Occipital lobe (tissue), 2 donors: ENCODE measurements around the gene HNRNPC. TPM values are rescaled to one million over a fixed set of nuclear protein-coding genes. Genes with fewer than 3 reads are reported as not detected.
"Not testable (repeated sequence)": the region's sequence is repeated elsewhere in the genome, so short reads cannot be mapped to it uniquely, and the experiment has no call there.

ENCODE experiments used
- DNase-seq: peaks from one replicate; lab custom pipeline; 2025; lab: John Stamatoyannopoulos, UW
- total RNA-seq: library from RNA; depleted of rRNA; stranded (reverse); fragments of >200 nt; gene quantifications from one replicate; pipeline ENCODE4 v1.2.3, GENCODE V29; 2014

HNRNPC gene
- total RNA-seq, 1 donor from 2014 or later = 531 TPM

- no peak for DNase-seq
These were observed 23.4 kb downstream of the HNRNPC start for GRCh38 chr14:21245813-21246212.

GRCh38 chr14:21244544-21244943, 24.7 kb downstream of the HNRNPC start:
- no peak for DNase-seq

- DNase-seq = no peak
These were observed 27.9 kb downstream of the HNRNPC start for GRCh38 chr14:21241218-21241819.

GRCh38 chr14:21240417-21240816, 28.8 kb downstream of the HNRNPC start:
- no peak for DNase-seq

- DNase-seq = no peak
These were observed 30.3 kb downstream of the HNRNPC start for GRCh38 chr14:21238823-21239518.

GRCh38 chr14:21236948-21237797, 32.1 kb downstream of the HNRNPC start:
- no peak for DNase-seq

- DNase-seq = no peak
These were observed 35.1 kb downstream of the HNRNPC start for GRCh38 chr14:21234112-21234511.

GRCh38 chr14:21233457-21234076, 35.7 kb downstream of the HNRNPC start:
- DNase-seq = no peak

- no peak for DNase-seq
These were observed 38.1 kb downstream of the HNRNPC start for GRCh38 chr14:21231020-21231652.

- DNase-seq = no peak
These were observed 39.4 kb downstream of the HNRNPC start for GRCh38 chr14:21229821-21230220.

- no peak for DNase-seq
These were observed 41.3 kb downstream of the HNRNPC start for GRCh38 chr14:21227981-21228380.

- no peak for DNase-seq
These were observed 42.1 kb downstream of the HNRNPC start for GRCh38 chr14:21227150-21227549.

GRCh38 chr14:21226467-21226866, 42.8 kb downstream of the HNRNPC start:
- DNase-seq = no peak

- not testable (repeated sequence) for DNase-seq
These were observed 44.1 kb downstream of the HNRNPC start for GRCh38 chr14:21225164-21225563.

GRCh38 chr14:21220874-21221477, 48.3 kb downstream of the HNRNPC start:
- DNase-seq = no peak

GRCh38 chr14:21219561-21220111, 49.6 kb downstream of the HNRNPC start:
- no peak for DNase-seq

GRCh38 chr14:21219120-21219519, 50.1 kb downstream of the HNRNPC start:
- no peak for DNase-seq

- no peak for DNase-seq
These were observed 53.4 kb downstream of the HNRNPC start for GRCh38 chr14:21215879-21216251.

- no peak for DNase-seq
These were observed 53.9 kb downstream of the HNRNPC start for GRCh38 chr14:21215130-21215878.

GRCh38 chr14:21213652-21214051, 55.6 kb downstream of the HNRNPC start:
- DNase-seq = no peak
